ENCODE results near the gene ACTR1A.
A peak's percentile ranks its signal among the peaks of the same experiment; 100 is the strongest.

The ACTR1A gene

DNA sequence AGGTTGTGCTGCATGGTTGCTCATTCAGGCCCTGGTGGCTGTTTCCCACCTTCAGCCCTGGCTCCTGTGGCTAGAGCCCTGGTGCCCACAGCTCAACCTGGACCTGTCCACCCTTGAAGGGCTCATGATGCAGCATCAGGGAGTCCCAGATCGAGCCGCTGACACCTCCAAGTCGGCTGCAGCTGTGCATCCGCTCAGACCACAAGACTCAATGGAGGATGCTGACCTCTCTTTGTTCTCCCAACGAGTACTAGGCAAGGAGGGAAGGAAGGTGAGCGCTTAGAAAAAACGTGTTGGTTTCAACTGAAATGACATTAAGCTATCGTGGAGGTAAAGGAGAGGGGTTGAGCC is 41.7 kb downstream of the ACTR1A start:
- H2AFZ ChIP-seq (ENCODE audit: low read length) = peak overlapping the region; percentile 98
- H3K36me3 ChIP-seq (replicated peaks; ENCODE audit: insufficient read depth, low read length) = no peaks in the 10 kb centered on the region
- no peaks in the 10 kb centered on the region for H3K27me3 ChIP-seq (replicated peaks; ENCODE audit: insufficient read depth, low read length)
- H3K9me2 ChIP-seq (replicated peaks; ENCODE audit: insufficient read depth, low read length) = no peaks in the 10 kb centered on the region
- no peak for TF ChIP-seq CTCF (IDR thresholded peaks at IDR 0.05; ENCODE audit: low read length)
- no peak for TF ChIP-seq EZH2phosphoT487 (IDR thresholded peaks at IDR 0.05; ENCODE audit: low read length)
- no peak for TF ChIP-seq EZH2 (optimal IDR thresholded peaks at IDR 0.05; ENCODE audit: low read depth, low read length)
- DNase-seq = no peak
- no peaks in the 10 kb centered on the region for H3K79me2 ChIP-seq (ENCODE audit: low read length)
- H3K9me3 ChIP-seq (replicated peaks; ENCODE audit: insufficient read depth, low read length) = no peaks in the 10 kb centered on the region
- no peaks in the 10 kb centered on the region for H4K20me1 ChIP-seq (ENCODE audit: insufficient read depth, low read length)
- peaks cover 14% of the 10 kb centered on the region for H3K4me1 ChIP-seq (ENCODE audit: low read length)
- H3K9ac ChIP-seq (ENCODE audit: low read length) = peak overlapping the region; percentile 46; the same call in 1 of the 2 replicates
- peak overlapping the region; percentile 96 for H3K4me2 ChIP-seq (ENCODE audit: low read depth, low read length)
- no peak overlapping the region for H3K27ac ChIP-seq (ENCODE audit: low read length)
- H3K4me3 ChIP-seq (ENCODE audit: low read length) = peak overlapping the region; percentile 72
- peaks cover 3% of the 10 kb centered on the region; the same call in 1 of the 2 replicates for H3F3A ChIP-seq (ENCODE audit: insufficient read depth, low read length)

- no peak for DNase-seq
- no peaks in the 10 kb centered on the region for H3K27me3 ChIP-seq (replicated peaks; ENCODE audit: insufficient read depth, low read length)
- H3K27ac ChIP-seq (ENCODE audit: low read length) = no peak overlapping the region
- H4K20me1 ChIP-seq (ENCODE audit: insufficient read depth, low read length) = no peaks in the 10 kb centered on the region
- H3K36me3 ChIP-seq (replicated peaks; ENCODE audit: insufficient read depth, low read length) = no peaks in the 10 kb centered on the region
- no peak overlapping the region for H3K9ac ChIP-seq (ENCODE audit: low read length)
- H2AFZ ChIP-seq (ENCODE audit: low read length) = no peak overlapping the region
- H3K4me3 ChIP-seq (ENCODE audit: low read length) = no peak overlapping the region
- no peaks in the 10 kb centered on the region for H3K79me2 ChIP-seq (ENCODE audit: low read length)
- H3K4me2 ChIP-seq (ENCODE audit: low read depth, low read length) = no peak overlapping the region
- H3F3A ChIP-seq (ENCODE audit: insufficient read depth, low read length) = peaks cover 3% of the 10 kb centered on the region; the same call in 1 of the 2 replicates
- H3K4me1 ChIP-seq (ENCODE audit: low read length) = peaks cover 14% of the 10 kb centered on the region
- TF ChIP-seq EZH2phosphoT487 (IDR thresholded peaks at IDR 0.05; ENCODE audit: low read length) (no peak), CTCF (IDR thresholded peaks at IDR 0.05; ENCODE audit: low read length) (no peak), EZH2 (optimal IDR thresholded peaks at IDR 0.05; ENCODE audit: low read depth, low read length) (no peak)
- H3K9me3 ChIP-seq (replicated peaks; ENCODE audit: insufficient read depth, low read length) = no peaks in the 10 kb centered on the region
- H3K9me2 ChIP-seq (replicated peaks; ENCODE audit: insufficient read depth, low read length) = no peaks in the 10 kb centered on the region
Measured at GRCh38 chr10:102458656-102459055, 43.9 kb downstream of the ACTR1A start.

DNA sequence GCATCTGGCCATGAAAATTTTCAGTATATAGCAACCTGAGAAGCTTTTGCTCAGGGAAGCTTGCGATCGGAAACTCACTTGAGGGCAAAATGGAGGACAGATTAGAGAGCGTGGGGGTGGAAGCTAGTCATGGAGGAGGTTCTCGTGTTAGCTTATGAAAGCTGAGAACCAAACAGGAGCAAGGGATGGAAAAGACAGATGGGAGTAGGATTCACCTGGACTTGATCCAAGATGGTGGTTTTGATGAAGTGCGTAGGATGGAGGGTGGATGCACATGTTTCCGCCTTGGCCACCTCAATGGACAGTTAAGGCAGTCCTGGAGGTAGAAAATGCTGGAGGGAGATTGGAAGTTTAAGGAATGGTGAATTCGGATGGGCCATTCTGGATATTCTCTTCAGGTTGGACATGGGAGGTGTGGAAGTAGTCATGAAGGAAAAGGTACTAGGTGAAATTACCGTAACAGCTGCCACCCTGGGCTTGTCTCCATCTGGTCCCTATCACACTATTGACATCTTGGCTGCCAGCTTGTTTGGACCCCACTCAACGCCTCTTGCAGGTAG is 44.8 kb downstream of the ACTR1A start:
- Histone ChIP-seq H3F3A (ENCODE audit: insufficient read depth, low read length) (peaks cover 3% of the 10 kb centered on the region; the same call in 1 of the 2 replicates), H3K79me2 (ENCODE audit: low read length) (no peaks in the 10 kb centered on the region), H3K4me3 (ENCODE audit: low read length) (no peak overlapping the region), H3K9ac (ENCODE audit: low read length) (no peak overlapping the region), H3K27ac (ENCODE audit: low read length) (no peak overlapping the region), H3K27me3 (replicated peaks; ENCODE audit: insufficient read depth, low read length) (no peaks in the 10 kb centered on the region), H3K36me3 (replicated peaks; ENCODE audit: insufficient read depth, low read length) (no peaks in the 10 kb centered on the region), H3K9me3 (replicated peaks; ENCODE audit: insufficient read depth, low read length) (no peaks in the 10 kb centered on the region), H4K20me1 (ENCODE audit: insufficient read depth, low read length) (no peaks in the 10 kb centered on the region), H3K4me1 (ENCODE audit: low read length) (peaks cover 14% of the 10 kb centered on the region), H3K4me2 (ENCODE audit: low read depth, low read length) (no peak overlapping the region), H2AFZ (ENCODE audit: low read length) (no peak overlapping the region), H3K9me2 (replicated peaks; ENCODE audit: insufficient read depth, low read length) (no peaks in the 10 kb centered on the region)
- TF ChIP-seq CTCF (IDR thresholded peaks at IDR 0.05; ENCODE audit: low read length) (no peak), EZH2phosphoT487 (IDR thresholded peaks at IDR 0.05; ENCODE audit: low read length) (no peak), EZH2 (optimal IDR thresholded peaks at IDR 0.05; ENCODE audit: low read depth, low read length) (no peak)
- DNase-seq = no peak

Measured in MM.1S (cell line).